Type B pancreatic cell (in vitro differentiated cells): ENCODE measurements around the gene MAGI1. TPM values are rescaled to one million over a fixed set of nuclear protein-coding genes. Genes with fewer than 3 reads are reported as not detected.

Experiments used
- DNase-seq: peaks from one replicate; pipeline ENCODE4 v3.0.0; 2021; ENCODE audit warnings: mixed read lengths; ENCODE audit not compliant: unreplicated experiment; ENCODE audit errors: extremely low spot score
- H3K27ac Mint-ChIP-seq: 2 replicates; pipeline ENCODE4 v1.8.0; 2021; ENCODE audit warnings: mild to moderate bottlenecking, mixed read lengths
- H3K27me3 Mint-ChIP-seq: 2 replicates; pipeline ENCODE4 v1.8.0; 2021; ENCODE audit warnings: mixed read lengths
- H3K36me3 Mint-ChIP-seq: 2 replicates; pipeline ENCODE4 v1.8.0; 2021; ENCODE audit warnings: mixed read lengths
- H3K4me1 Mint-ChIP-seq: one replicate; pipeline ENCODE4 v1.8.0; 2021; ENCODE audit warnings: mixed read lengths; ENCODE audit not compliant: unreplicated experiment
- H3K4me3 Mint-ChIP-seq: 2 replicates; pipeline ENCODE4 v1.8.0; 2021; ENCODE audit warnings: mild to moderate bottlenecking, mixed read lengths
- H3K9me3 Mint-ChIP-seq: 2 replicates; pipeline ENCODE4 v1.8.0; 2021; ENCODE audit warnings: mixed read lengths
- total RNA-seq: library from RNA; stranded (reverse); gene quantifications from 2 replicates; pipeline ENCODE4 v1.2.1, GENCODE V29; 2021; ENCODE audit warnings: low replicate concordance
- TF ChIP-seq, protein P1 (sequence below): fragments of 200-600 bp; sonication (generic); conservative IDR thresholded peaks from 2 replicates; pipeline ENCODE4 v1.5.0; 2021; ENCODE audit warnings: antibody characterized with exemption, mild to moderate bottlenecking

The MAGI1 gene
- total RNA-seq, 1 donor from 2014 or later, result 53.1 TPM

DNA sequence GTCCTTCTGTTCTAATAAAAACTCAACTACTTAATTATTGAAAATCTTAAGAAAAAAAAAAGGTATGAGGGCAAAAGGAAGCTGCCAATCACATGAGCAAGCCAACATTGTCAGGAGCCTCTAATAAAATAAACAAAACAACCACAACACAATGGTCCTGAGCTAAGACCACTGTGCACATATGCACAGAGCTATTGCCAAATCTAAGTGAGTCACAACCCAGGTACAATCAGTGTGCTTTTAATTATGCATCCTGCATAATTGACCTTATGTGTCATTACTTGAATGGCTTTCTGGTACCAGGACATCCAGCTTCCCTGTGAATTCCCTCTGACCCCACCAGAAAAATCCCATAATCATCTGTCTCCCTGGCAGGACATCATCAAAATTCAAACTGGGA is 639.8 kb downstream of the MAGI1 start:
- Mint-ChIP-seq H3K27ac (no peak overlapping the region), H3K4me3 (no peak overlapping the region), H3K9me3 (no peaks in the 10 kb centered on the region), H3K4me1 (peaks cover 23% of the 10 kb centered on the region), H3K27me3 (no peaks in the 10 kb centered on the region), H3K36me3 (peaks cover 12% of the 10 kb centered on the region)
- no peak for DNase-seq
- TF ChIP-seq, protein P1, sequence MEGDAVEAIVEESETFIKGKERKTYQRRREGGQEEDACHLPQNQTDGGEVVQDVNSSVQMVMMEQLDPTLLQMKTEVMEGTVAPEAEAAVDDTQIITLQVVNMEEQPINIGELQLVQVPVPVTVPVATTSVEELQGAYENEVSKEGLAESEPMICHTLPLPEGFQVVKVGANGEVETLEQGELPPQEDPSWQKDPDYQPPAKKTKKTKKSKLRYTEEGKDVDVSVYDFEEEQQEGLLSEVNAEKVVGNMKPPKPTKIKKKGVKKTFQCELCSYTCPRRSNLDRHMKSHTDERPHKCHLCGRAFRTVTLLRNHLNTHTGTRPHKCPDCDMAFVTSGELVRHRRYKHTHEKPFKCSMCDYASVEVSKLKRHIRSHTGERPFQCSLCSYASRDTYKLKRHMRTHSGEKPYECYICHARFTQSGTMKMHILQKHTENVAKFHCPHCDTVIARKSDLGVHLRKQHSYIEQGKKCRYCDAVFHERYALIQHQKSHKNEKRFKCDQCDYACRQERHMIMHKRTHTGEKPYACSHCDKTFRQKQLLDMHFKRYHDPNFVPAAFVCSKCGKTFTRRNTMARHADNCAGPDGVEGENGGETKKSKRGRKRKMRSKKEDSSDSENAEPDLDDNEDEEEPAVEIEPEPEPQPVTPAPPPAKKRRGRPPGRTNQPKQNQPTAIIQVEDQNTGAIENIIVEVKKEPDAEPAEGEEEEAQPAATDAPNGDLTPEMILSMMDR, result no peak

- H3K4me1 Mint-ChIP-seq, result peaks cover 9% of the 10 kb centered on the region
- peaks cover 23% of the 10 kb centered on the region for H3K36me3 Mint-ChIP-seq
- no peak overlapping the region for H3K27ac Mint-ChIP-seq
Observed at GRCh38 chr3:65396078-65396477, 642.6 kb downstream of the MAGI1 start.

DNA sequence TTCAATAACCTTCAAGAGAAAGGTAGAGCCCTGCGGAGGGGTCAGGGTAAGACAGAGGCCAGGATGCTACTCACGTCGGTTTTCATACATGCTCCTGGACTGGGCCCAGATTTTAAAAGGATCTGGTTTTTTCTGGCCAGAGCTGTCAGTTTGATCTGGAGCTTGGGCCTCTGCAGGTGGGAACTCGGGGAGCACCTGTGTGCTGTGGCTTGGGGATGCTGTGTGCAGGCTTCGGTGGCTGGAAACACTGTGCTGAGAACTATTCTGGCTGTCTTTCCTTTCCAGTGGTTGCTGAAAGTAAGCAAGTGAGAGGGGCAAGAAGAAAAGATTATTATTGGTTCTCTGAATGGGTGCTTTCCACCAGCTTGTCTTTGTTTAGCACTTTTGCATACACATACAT is 647.6 kb downstream of the MAGI1 start:
- Mint-ChIP-seq H3K27me3 (no peaks in the 10 kb centered on the region), H3K4me3 (no peak overlapping the region), H3K36me3 (peaks cover 33% of the 10 kb centered on the region), H3K27ac (peak overlapping the region; percentile 23), H3K9me3 (no peaks in the 10 kb centered on the region), H3K4me1 (no peaks in the 10 kb centered on the region)
- TF ChIP-seq, protein P1, result no peak
- DNase-seq, result no peak

More at GRCh38 chr3:65396078-65396477, 642.6 kb downstream of the MAGI1 start:
- TF ChIP-seq, protein P1, result no peak
- no peaks in the 10 kb centered on the region for H3K27me3 Mint-ChIP-seq
- no peak overlapping the region for H3K4me3 Mint-ChIP-seq
- H3K9me3 Mint-ChIP-seq, result no peaks in the 10 kb centered on the region
- DNase-seq, result no peak

GRCh38 chr3:65385805-65386204 is 652.9 kb downstream of the MAGI1 start:
- no peaks in the 10 kb centered on the region for H3K4me1 Mint-ChIP-seq
- TF ChIP-seq, protein P1, result no peak
- no peak for DNase-seq
- no peaks in the 10 kb centered on the region for H3K9me3 Mint-ChIP-seq
- H3K4me3 Mint-ChIP-seq, result no peak overlapping the region
- H3K27me3 Mint-ChIP-seq, result no peaks in the 10 kb centered on the region
- H3K27ac Mint-ChIP-seq, result no peak overlapping the region
- H3K36me3 Mint-ChIP-seq, result peaks cover 31% of the 10 kb centered on the region

DNA sequence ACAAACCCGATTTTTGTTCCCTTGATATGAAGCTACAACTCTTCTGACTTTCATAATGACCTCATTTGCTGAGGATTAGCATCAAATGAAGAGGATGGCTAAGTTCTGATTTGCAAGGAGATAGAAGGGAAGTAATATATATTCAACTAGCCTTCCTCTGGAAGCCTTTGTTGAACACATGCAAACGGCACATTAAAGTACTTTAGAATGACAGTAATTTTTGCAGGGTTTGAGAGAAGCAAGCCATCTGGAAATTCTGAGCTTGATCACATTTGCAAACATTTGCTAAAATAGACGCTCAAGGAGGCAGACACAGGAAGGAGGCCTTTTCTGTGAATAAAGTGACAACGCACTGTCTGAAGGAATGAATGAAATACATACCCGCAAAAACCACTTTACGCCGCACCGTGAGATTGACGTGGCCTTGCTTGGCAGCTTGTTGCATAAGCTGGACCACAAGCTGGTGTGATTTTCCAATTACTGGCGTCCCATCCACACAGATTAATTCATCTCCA is 657.2 kb downstream of the MAGI1 start:
- Mint-ChIP-seq H3K27ac (no peak overlapping the region), H3K27me3 (no peaks in the 10 kb centered on the region), H3K9me3 (no peaks in the 10 kb centered on the region), H3K36me3 (peaks cover 42% of the 10 kb centered on the region), H3K4me3 (no peak overlapping the region), H3K4me1 (no peaks in the 10 kb centered on the region)
- DNase-seq, result no peak
- TF ChIP-seq, protein P1, result no peak

DNA sequence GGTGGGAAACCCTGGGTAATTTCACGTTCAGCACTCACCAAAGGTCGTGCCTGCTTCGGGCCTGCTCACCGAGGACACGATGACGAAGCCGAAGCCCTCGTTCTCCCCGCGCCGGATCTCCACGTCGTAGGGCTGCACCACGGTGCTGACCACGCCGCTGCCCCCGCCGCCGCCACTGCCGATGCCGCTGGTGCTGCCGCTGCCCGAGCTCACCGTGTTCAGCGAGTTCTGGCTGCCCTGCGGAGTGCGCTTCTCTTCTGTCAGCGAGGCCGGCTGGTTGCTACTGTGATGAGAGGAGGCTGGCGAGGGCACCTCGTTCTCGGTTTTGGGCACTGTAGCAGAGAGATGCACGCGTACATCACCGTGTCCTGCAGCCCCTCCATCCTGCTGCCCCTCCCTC is 659.5 kb downstream of the MAGI1 start:
- no peak for DNase-seq
- Mint-ChIP-seq H3K4me3 (no peak overlapping the region), H3K9me3 (no peaks in the 10 kb centered on the region), H3K27me3 (no peaks in the 10 kb centered on the region), H3K27ac (no peak overlapping the region), H3K4me1 (no peaks in the 10 kb centered on the region), H3K36me3 (peaks cover 49% of the 10 kb centered on the region)
- TF ChIP-seq, protein P1, result no peak
